Measurements from ENCODE around the gene ALG3. TPM values are rescaled to one million over a fixed set of nuclear protein-coding genes. Genes with fewer than 3 reads are reported as not detected.
A peak's percentile ranks its signal among the peaks of the same experiment; 100 is the strongest.

ALG3 gene
- total RNA-seq, 1 donor from 2014 or later: 23.7 TPM

- Histone ChIP-seq H3K4me1 (peaks cover 12% of the 10 kb centered on the region), H3K27ac (no peak overlapping the region), H3K27me3 (peaks cover 74% of the 10 kb centered on the region), H2AFZ (replicated peaks) (no peak overlapping the region), H3K9ac (no peak overlapping the region), H3K4me3 (peak overlapping the region; percentile 27), H3K79me2 (ENCODE audit: low read depth) (no peaks in the 10 kb centered on the region), H3K9me3 (ENCODE audit: low read depth) (no peaks in the 10 kb centered on the region), H3K36me3 (no peaks in the 10 kb centered on the region), H3F3A (ENCODE audit: low read depth) (peaks cover 31% of the 10 kb centered on the region), H3K4me2 (peak overlapping the region; percentile 73), H4K20me1 (ENCODE audit: low read depth) (peaks cover 70% of the 10 kb centered on the region)
- no peaks in the 10 kb centered on the region for H3K36me3 Mint-ChIP-seq
- TF ChIP-seq EZH2 (IDR thresholded peaks at IDR 0.05) (peak; percentile 63), CTCF (IDR thresholded peaks at IDR 0.05) (no peak), EZH2phosphoT487 (IDR thresholded peaks at IDR 0.05) (no peak)
- no peak overlapping the region for H3K27ac Mint-ChIP-seq
- peaks cover 21% of the 10 kb centered on the region for H3K4me1 Mint-ChIP-seq
- H3K9me3 Mint-ChIP-seq: no peaks in the 10 kb centered on the region
- no peak for DNase-seq (ENCODE audit: low spot score)
- peak overlapping the region; percentile 76 for H3K4me3 Mint-ChIP-seq
- peaks cover 39% of the 10 kb centered on the region for H3K27me3 Mint-ChIP-seq (ENCODE audit: insufficient read depth, low read depth)
These were observed 10.7 kb upstream of the ALG3 start for GRCh38 chr3:184259396-184259877.

- Histone ChIP-seq H3K27ac (no peak overlapping the region), H3K4me2 (no peak overlapping the region), H3K4me1 (peaks cover 12% of the 10 kb centered on the region), H3F3A (ENCODE audit: low read depth) (peaks cover 31% of the 10 kb centered on the region), H3K9ac (no peak overlapping the region), H3K4me3 (no peak overlapping the region), H3K79me2 (ENCODE audit: low read depth) (no peaks in the 10 kb centered on the region), H3K27me3 (peaks cover 69% of the 10 kb centered on the region), H2AFZ (replicated peaks) (no peak overlapping the region), H3K9me3 (ENCODE audit: low read depth) (no peaks in the 10 kb centered on the region), H4K20me1 (ENCODE audit: low read depth) (peaks cover 70% of the 10 kb centered on the region), H3K36me3 (no peaks in the 10 kb centered on the region)
- H3K27me3 Mint-ChIP-seq (ENCODE audit: insufficient read depth, low read depth): peaks cover 37% of the 10 kb centered on the region
- no peak for TF ChIP-seq CTCF (IDR thresholded peaks at IDR 0.05)
- no peak for TF ChIP-seq EZH2phosphoT487 (IDR thresholded peaks at IDR 0.05)
- no peak for TF ChIP-seq EZH2 (IDR thresholded peaks at IDR 0.05)
- H3K9me3 Mint-ChIP-seq: no peaks in the 10 kb centered on the region
- no peak for DNase-seq (ENCODE audit: low spot score)
- peak overlapping the region; percentile 76 for H3K4me3 Mint-ChIP-seq
- peaks cover 21% of the 10 kb centered on the region for H3K4me1 Mint-ChIP-seq
- H3K27ac Mint-ChIP-seq: no peak overlapping the region
- H3K36me3 Mint-ChIP-seq: no peaks in the 10 kb centered on the region
These were observed 10.2 kb upstream of the ALG3 start for GRCh38 chr3:184258926-184259325.

GRCh38 chr3:184257083-184257915 lies 8.5 kb upstream of the ALG3 start:
- Histone ChIP-seq H3K36me3 (no peaks in the 10 kb centered on the region), H3K4me2 (no peak overlapping the region), H2AFZ (replicated peaks) (no peak overlapping the region), H3K4me3 (no peak overlapping the region), H3K79me2 (ENCODE audit: low read depth) (no peaks in the 10 kb centered on the region), H3K27ac (no peak overlapping the region), H3K9ac (no peak overlapping the region), H3K4me1 (peaks cover 5% of the 10 kb centered on the region), H3K9me3 (ENCODE audit: low read depth) (no peaks in the 10 kb centered on the region), H3K27me3 (peaks cover 53% of the 10 kb centered on the region), H4K20me1 (ENCODE audit: low read depth) (peaks cover 60% of the 10 kb centered on the region), H3F3A (ENCODE audit: low read depth) (peaks cover 28% of the 10 kb centered on the region)
- H3K4me3 Mint-ChIP-seq: no peak overlapping the region
- no peaks in the 10 kb centered on the region for H3K9me3 Mint-ChIP-seq
- H3K4me1 Mint-ChIP-seq: peaks cover 16% of the 10 kb centered on the region
- H3K27me3 Mint-ChIP-seq (ENCODE audit: insufficient read depth, low read depth): peaks cover 31% of the 10 kb centered on the region
- no peaks in the 10 kb centered on the region for H3K36me3 Mint-ChIP-seq
- no peak for DNase-seq (ENCODE audit: low spot score)
- H3K27ac Mint-ChIP-seq: no peak overlapping the region
- no peak for TF ChIP-seq EZH2phosphoT487 (IDR thresholded peaks at IDR 0.05)
- no peak for TF ChIP-seq EZH2 (IDR thresholded peaks at IDR 0.05)
- no peak for TF ChIP-seq CTCF (IDR thresholded peaks at IDR 0.05)
